ENCODE measurements around the gene ADGRB3. TPM values are rescaled to one million over a fixed set of nuclear protein-coding genes. Genes with fewer than 3 reads are reported as not detected.
"Not testable (repeated sequence)": the region's sequence is repeated elsewhere in the genome, so short reads cannot be mapped to it uniquely, and the experiment has no call there.

The ADGRB3 gene
- total RNA-seq, 3 donors from 2014 or later, result 1.1 to 2.3 (median 1.2) TPM

GRCh38 chr6:68880050-68880813 lies 245.2 kb downstream of the ADGRB3 start:
- DNase-seq (ENCODE audit: low spot score in 2 of 2), result no peak
- Histone ChIP-seq H3K36me3 (no peaks in the 10 kb centered on the region), H3K4me1 (no peaks in the 10 kb centered on the region), H3K27me3 (no peaks in the 10 kb centered on the region), H3K9me3 (peaks cover 0 to 7% of the 10 kb centered on the region in 2 donors), H3K4me3 (no peak overlapping the region), H3K27ac (no peak overlapping the region)
- no peak for TF ChIP-seq CTCF (IDR thresholded peaks at IDR 0.05)
- no peak for TF ChIP-seq POLR2A (IDR thresholded peaks at IDR 0.05)
- no peak for TF ChIP-seq POLR2AphosphoS5 (IDR thresholded peaks at IDR 0.05)
- intact Hi-C loops (cut with DNase I; ENCODE audit: low total_unique reads), result no loop called here

- H3K27me3 ChIP-seq; H3K4me1 ChIP-seq; intact Hi-C loops (cut with DNase I; ENCODE audit: low total_unique reads); H3K9me3 ChIP-seq; H3K27ac ChIP-seq; DNase-seq (ENCODE audit: low spot score in 2 of 2); H3K4me3 ChIP-seq; H3K36me3 ChIP-seq: not testable (repeated sequence)
These were observed 248.2 kb downstream of the ADGRB3 start for GRCh38 chr6:68883325-68883724.

GRCh38 chr6:68891419-68891818 lies 256.3 kb downstream of the ADGRB3 start:
- Histone ChIP-seq H3K27ac (no peak overlapping the region), H3K9me3 (no peaks in the 10 kb centered on the region), H3K4me1 (no peaks in the 10 kb centered on the region), H3K36me3 (no peaks in the 10 kb centered on the region), H3K27me3 (no peaks in the 10 kb centered on the region), H3K4me3 (no peak overlapping the region)
- intact Hi-C loops (cut with DNase I; ENCODE audit: low total_unique reads), result no loop called here
- TF ChIP-seq POLR2A (IDR thresholded peaks at IDR 0.05) (no peak), CTCF (IDR thresholded peaks at IDR 0.05) (no peak), POLR2AphosphoS5 (IDR thresholded peaks at IDR 0.05) (no peak)
- DNase-seq (ENCODE audit: low spot score in 2 of 2), result no peak

- intact Hi-C loops (cut with DNase I; ENCODE audit: low total_unique reads), result no loop called here
- no peaks in the 10 kb centered on the region for H3K36me3 ChIP-seq
- H3K4me3 ChIP-seq, result no peak overlapping the region
- no peak overlapping the region for H3K27ac ChIP-seq
- no peaks in the 10 kb centered on the region for H3K4me1 ChIP-seq
- H3K9me3 ChIP-seq, result no peaks in the 10 kb centered on the region
- DNase-seq (ENCODE audit: low spot score in 2 of 2), result no peak
- no peak for TF ChIP-seq POLR2AphosphoS5 (IDR thresholded peaks at IDR 0.05)
- TF ChIP-seq POLR2A (IDR thresholded peaks at IDR 0.05), result no peak
- TF ChIP-seq CTCF (IDR thresholded peaks at IDR 0.05), result no peak
- no peaks in the 10 kb centered on the region for H3K27me3 ChIP-seq
These were observed 257.4 kb downstream of the ADGRB3 start for GRCh38 chr6:68892452-68892851.

- intact Hi-C loops (cut with DNase I; ENCODE audit: low total_unique reads), result no loop called here
- no peak for DNase-seq (ENCODE audit: low spot score in 2 of 2)
These were observed 260.8 kb downstream of the ADGRB3 start for GRCh38 chr6:68895929-68896328.

More at GRCh38 chr6:68895929-68896328, 260.8 kb downstream of the ADGRB3 start:
- no peaks in the 10 kb centered on the region for H3K9me3 ChIP-seq
- no peaks in the 10 kb centered on the region for H3K4me1 ChIP-seq
- H3K27ac ChIP-seq, result no peak overlapping the region
- TF ChIP-seq POLR2A (IDR thresholded peaks at IDR 0.05), result no peak
- no peak for TF ChIP-seq POLR2AphosphoS5 (IDR thresholded peaks at IDR 0.05)
- TF ChIP-seq CTCF (IDR thresholded peaks at IDR 0.05), result no peak
- H3K36me3 ChIP-seq, result no peaks in the 10 kb centered on the region
- H3K27me3 ChIP-seq, result no peaks in the 10 kb centered on the region
- H3K4me3 ChIP-seq, result no peak overlapping the region

All from breast epithelium (tissue), 4 donors.